MM.1S (cell line): ENCODE results near the gene CD37.
"Not testable (repeated sequence)": the region's sequence is repeated elsewhere in the genome, so short reads cannot be mapped to it uniquely, and the experiment has no call there.

Source experiments
- DNase-seq: peaks from one replicate; pipeline ENCODE4 v3.0.0-alpha.2; 2015
- H2AFZ ChIP-seq: fragments of 300-600 bp; sonication (generic); 2 replicates; pipeline ENCODE4 v1.6.0; 2016; ENCODE audit warnings: antibody characterized with exemption, low read length
- H3F3A ChIP-seq: fragments of 300-600 bp; sonication (generic); 2 replicates; pipeline ENCODE4 v1.6.1; 2016; ENCODE audit warnings: mild to moderate bottlenecking, antibody characterized with exemption, low read length, moderate library complexity, mixed read lengths; ENCODE audit not compliant: insufficient read depth
- H3K27ac ChIP-seq: fragments of 300-600 bp; sonication (generic); 2 replicates; pipeline ENCODE4 v1.5.1; 2016; ENCODE audit warnings: mild to moderate bottlenecking, low read length
- H3K27me3 ChIP-seq: fragments of 300-600 bp; sonication (generic); replicated peaks from 2 replicates; pipeline ENCODE4 v1.6.0; 2016; ENCODE audit warnings: low read length; ENCODE audit not compliant: insufficient read depth
- H3K36me3 ChIP-seq: fragments of 300-600 bp; sonication (generic); replicated peaks from 2 replicates; pipeline ENCODE4 v1.6.1; 2016; ENCODE audit warnings: mild to moderate bottlenecking, low read length, mixed read lengths; ENCODE audit not compliant: insufficient read depth
- H3K4me1 ChIP-seq: fragments of 300-600 bp; sonication (generic); 2 replicates; pipeline ENCODE4 v1.6.1; 2016; ENCODE audit warnings: low read length, mixed read lengths
- H3K4me2 ChIP-seq: fragments of 300-600 bp; sonication (generic); 2 replicates; pipeline ENCODE4 v1.6.0; 2016; ENCODE audit warnings: low read depth, low read length
- H3K4me3 ChIP-seq: fragments of 300-600 bp; sonication (generic); 2 replicates; pipeline ENCODE4 v1.5.1; 2016; ENCODE audit warnings: low read length, mixed read lengths
- H3K79me2 ChIP-seq: fragments of 300-600 bp; sonication (generic); 2 replicates; pipeline ENCODE4 v1.6.1; 2016; ENCODE audit warnings: mixed run types, low read length, mixed read lengths
- H3K9ac ChIP-seq: fragments of 300-600 bp; sonication (generic); 2 replicates; pipeline ENCODE4 v1.6.1; 2016; ENCODE audit warnings: low read length, mixed read lengths
- H3K9me2 ChIP-seq: fragments of 300-600 bp; sonication (generic); replicated peaks from 2 replicates; pipeline ENCODE4 v1.6.1; 2016; ENCODE audit warnings: mild to moderate bottlenecking, low read length, mixed read lengths; ENCODE audit not compliant: insufficient read depth
- H3K9me3 ChIP-seq: fragments of 300-600 bp; sonication (generic); replicated peaks from 2 replicates; pipeline ENCODE4 v1.6.1; 2016; ENCODE audit warnings: mild to moderate bottlenecking, low read length, mixed read lengths; ENCODE audit not compliant: insufficient read depth
- H4K20me1 ChIP-seq: fragments of 300-600 bp; sonication (generic); 2 replicates; pipeline ENCODE4 v1.6.1; 2016; ENCODE audit warnings: mild to moderate bottlenecking, low read length, moderate library complexity, mixed read lengths; ENCODE audit not compliant: insufficient read depth
- EZH2 ChIP-seq: fragments of 300-600 bp; sonication (generic); optimal IDR thresholded peaks from 2 replicates; pipeline ENCODE3; 2017; ENCODE audit warnings: low read depth, mild to moderate bottlenecking, antibody characterized with exemption, low read length, mixed read lengths
- EZH2phosphoT487 ChIP-seq: fragments of 300-600 bp; sonication (generic); IDR thresholded peaks from 2 replicates; pipeline ENCODE4 v1.6.1; 2018; ENCODE audit warnings: antibody characterized with exemption, low read length
- TF ChIP-seq, protein P1 (sequence below): fragments of 300-600 bp; sonication (generic); IDR thresholded peaks from 2 replicates; pipeline ENCODE4 v1.5.1; 2016; ENCODE audit warnings: antibody characterized with exemption, low read length, mixed read lengths

Gene CD37

DNA sequence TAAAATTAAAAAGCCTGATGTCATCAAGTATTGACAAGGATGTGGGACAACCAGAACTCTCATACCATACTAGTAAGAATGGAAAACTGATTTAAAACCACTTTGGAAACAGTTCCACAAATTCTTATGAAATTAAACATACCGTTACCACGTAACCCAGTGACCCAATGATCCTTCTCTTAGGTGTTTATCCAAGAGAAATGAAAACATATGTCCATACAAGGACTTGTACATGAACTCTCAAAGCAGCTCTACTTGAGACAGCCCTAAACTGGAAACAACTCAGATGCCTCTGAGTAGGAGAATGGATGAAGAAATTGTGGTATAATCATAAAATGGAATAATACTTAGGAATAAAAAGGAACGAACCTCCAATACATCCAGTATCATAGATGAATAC is 37.8 kb upstream of the CD37 start:
- Histone ChIP-seq H3K4me1 (no peaks in the 10 kb centered on the region), H3K9me2 (no peaks in the 10 kb centered on the region), H3K27me3 (peaks cover 29% of the 10 kb centered on the region), H2AFZ (no peak overlapping the region), H3K9me3 (no peaks in the 10 kb centered on the region), H3K36me3 (no peaks in the 10 kb centered on the region), H3F3A (no peaks in the 10 kb centered on the region), H3K9ac (no peak overlapping the region), H3K4me2 (no peak overlapping the region), H4K20me1 (no peaks in the 10 kb centered on the region), H3K4me3 (no peak overlapping the region), H3K27ac (no peak overlapping the region), H3K79me2 (no peaks in the 10 kb centered on the region)
- TF ChIP-seq EZH2phosphoT487 (no peak), EZH2 (no peak)
- TF ChIP-seq, protein P1, sequence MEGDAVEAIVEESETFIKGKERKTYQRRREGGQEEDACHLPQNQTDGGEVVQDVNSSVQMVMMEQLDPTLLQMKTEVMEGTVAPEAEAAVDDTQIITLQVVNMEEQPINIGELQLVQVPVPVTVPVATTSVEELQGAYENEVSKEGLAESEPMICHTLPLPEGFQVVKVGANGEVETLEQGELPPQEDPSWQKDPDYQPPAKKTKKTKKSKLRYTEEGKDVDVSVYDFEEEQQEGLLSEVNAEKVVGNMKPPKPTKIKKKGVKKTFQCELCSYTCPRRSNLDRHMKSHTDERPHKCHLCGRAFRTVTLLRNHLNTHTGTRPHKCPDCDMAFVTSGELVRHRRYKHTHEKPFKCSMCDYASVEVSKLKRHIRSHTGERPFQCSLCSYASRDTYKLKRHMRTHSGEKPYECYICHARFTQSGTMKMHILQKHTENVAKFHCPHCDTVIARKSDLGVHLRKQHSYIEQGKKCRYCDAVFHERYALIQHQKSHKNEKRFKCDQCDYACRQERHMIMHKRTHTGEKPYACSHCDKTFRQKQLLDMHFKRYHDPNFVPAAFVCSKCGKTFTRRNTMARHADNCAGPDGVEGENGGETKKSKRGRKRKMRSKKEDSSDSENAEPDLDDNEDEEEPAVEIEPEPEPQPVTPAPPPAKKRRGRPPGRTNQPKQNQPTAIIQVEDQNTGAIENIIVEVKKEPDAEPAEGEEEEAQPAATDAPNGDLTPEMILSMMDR = no peak
- DNase-seq = no peak

DNA sequence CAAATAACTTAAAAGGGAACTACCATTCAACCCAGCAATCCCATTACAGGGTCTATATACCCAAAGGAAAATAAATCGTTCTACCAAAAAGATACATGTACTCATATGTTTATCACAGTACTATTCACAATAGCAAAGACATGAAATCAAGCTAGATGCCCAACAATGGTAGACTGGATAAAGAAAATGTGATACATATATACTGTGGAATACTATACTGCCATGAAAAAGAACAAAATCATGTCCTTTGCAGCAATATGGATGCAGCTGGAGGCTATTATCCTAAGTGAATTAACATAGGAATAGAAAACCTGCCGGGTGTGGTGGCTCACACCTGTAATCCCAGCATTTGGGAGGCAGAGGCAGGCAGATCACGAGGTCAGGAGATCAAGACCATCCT is 36.6 kb upstream of the CD37 start:
- DNase-seq, H3K9ac ChIP-seq, H3K36me3 ChIP-seq, H3K9me3 ChIP-seq, H2AFZ ChIP-seq, H3K4me1 ChIP-seq, H3K4me3 ChIP-seq, H3F3A ChIP-seq, H3K4me2 ChIP-seq, H3K9me2 ChIP-seq, H4K20me1 ChIP-seq, H3K79me2 ChIP-seq, H3K27ac ChIP-seq: not testable (repeated sequence)
- H3K27me3 ChIP-seq = peaks cover 39% of the 10 kb centered on the region

DNA sequence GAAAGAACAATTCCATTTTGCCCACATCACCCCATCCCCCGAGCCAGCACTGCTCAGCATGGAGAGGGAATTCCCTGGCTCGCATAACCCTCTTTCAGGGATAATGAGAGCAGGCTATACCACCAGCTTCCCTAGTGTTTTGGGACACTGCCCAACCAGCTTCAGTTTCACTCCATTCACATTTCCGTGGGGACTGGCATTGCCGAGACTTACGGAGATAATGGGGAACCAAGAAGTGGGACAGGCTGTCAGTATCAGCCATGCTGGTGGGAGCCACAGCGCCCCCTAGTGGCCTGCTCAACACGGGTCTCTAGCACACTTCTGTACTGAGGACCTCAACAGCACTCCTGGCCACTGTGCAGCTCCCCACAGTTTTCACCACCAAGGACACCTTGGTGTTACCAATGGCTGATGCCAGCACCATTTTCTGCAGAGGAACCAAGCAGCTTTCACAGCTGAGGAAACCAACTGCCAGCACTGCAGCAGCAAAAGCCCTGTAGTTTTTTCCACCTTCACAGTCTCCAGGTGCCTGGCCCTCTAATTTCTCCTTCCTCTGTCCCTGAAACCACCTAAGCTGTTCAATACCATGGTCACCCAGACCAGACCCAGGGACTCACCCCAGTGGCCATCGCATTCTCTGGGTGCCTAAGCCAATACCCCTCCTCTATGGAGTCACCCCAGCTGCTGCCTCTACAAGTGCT is 33.9 kb upstream of the CD37 start:
- Histone ChIP-seq H3K4me1 (no peaks in the 10 kb centered on the region), H3K9me2 (no peaks in the 10 kb centered on the region), H2AFZ (peak overlapping the region; percentile 61; the same call in 1 of the 2 replicates), H4K20me1 (no peaks in the 10 kb centered on the region), H3K27me3 (peaks cover 47% of the 10 kb centered on the region), H3F3A (no peaks in the 10 kb centered on the region), H3K9me3 (no peaks in the 10 kb centered on the region), H3K27ac (no peak overlapping the region), H3K4me2 (peak overlapping the region; percentile 78), H3K36me3 (no peaks in the 10 kb centered on the region), H3K79me2 (no peaks in the 10 kb centered on the region), H3K4me3 (peak overlapping the region; percentile 20; the same call in 1 of the 2 replicates), H3K9ac (no peak overlapping the region)
- TF ChIP-seq EZH2phosphoT487 (no peak), EZH2 (no peak)
- TF ChIP-seq, protein P1 = peak; percentile 97
- DNase-seq = peak; percentile 74

DNA sequence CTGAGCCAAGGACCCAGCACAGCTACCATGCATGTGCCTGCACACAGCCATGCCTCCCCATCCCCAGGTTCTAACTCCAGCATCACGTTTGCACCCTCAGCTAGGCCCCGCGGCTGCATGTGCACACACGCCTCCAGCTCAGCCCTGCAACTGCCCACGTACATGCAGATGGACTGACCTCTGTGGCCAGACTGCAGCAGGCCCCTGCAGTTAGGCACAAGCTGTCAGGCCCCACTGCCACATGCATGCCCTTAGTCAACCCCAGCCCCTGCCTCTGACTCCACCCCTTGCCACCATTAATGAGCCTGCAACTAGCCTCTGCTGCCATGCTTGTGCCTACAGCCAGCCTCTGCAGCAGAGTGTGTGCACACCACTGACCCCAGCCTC is 33.3 kb upstream of the CD37 start:
- H3K79me2 ChIP-seq = no peaks in the 10 kb centered on the region
- DNase-seq = no peak
- no peaks in the 10 kb centered on the region for H3K9me2 ChIP-seq
- no peak overlapping the region for H3K9ac ChIP-seq
- TF ChIP-seq EZH2phosphoT487 (no peak), EZH2 (no peak)
- H4K20me1 ChIP-seq = no peaks in the 10 kb centered on the region
- H3K4me1 ChIP-seq = no peaks in the 10 kb centered on the region
- no peak overlapping the region for H2AFZ ChIP-seq
- H3K27me3 ChIP-seq = peaks cover 47% of the 10 kb centered on the region
- H3K4me2 ChIP-seq = no peak overlapping the region
- H3K27ac ChIP-seq = no peak overlapping the region
- H3F3A ChIP-seq = no peaks in the 10 kb centered on the region
- no peaks in the 10 kb centered on the region for H3K36me3 ChIP-seq
- no peaks in the 10 kb centered on the region for H3K9me3 ChIP-seq
- H3K4me3 ChIP-seq = no peak overlapping the region

DNA sequence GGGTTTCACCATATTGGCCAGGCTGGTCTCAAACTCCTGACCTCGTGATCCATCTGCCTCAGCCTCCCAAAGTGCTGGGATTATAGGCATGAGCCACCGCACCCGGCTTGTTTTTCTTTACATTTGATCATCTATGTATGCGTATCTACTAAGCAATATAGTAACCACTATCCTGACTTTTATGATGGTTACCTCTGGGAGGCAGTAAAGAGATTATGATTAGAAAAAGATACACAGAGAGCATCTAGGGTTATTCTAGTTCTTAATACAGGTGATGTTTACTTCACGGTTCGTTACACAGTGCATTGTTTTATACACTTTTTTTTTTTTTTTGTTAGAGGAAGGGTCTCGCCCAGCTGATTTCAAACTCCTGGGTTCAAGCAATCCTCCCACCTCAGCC is 28.5 kb upstream of the CD37 start:
- not testable (repeated sequence) for H2AFZ ChIP-seq, H3F3A ChIP-seq, H3K9me3 ChIP-seq, H3K4me2 ChIP-seq, H3K79me2 ChIP-seq, H3K9ac ChIP-seq, H3K4me3 ChIP-seq, H3K36me3 ChIP-seq, H4K20me1 ChIP-seq, H3K4me1 ChIP-seq, H3K27ac ChIP-seq, H3K9me2 ChIP-seq, DNase-seq
- peaks cover 40% of the 10 kb centered on the region for H3K27me3 ChIP-seq
